HepG2 (cell line): Measurements from ENCODE around the gene LCA5. TPM values are rescaled to one million over a fixed set of nuclear protein-coding genes. Genes with fewer than 3 reads are reported as not detected.
A peak's percentile ranks its signal among the peaks of the same experiment; 100 is the strongest.

Experiments
- AHR ChIP-seq: IDR thresholded peaks from 2 replicates; pipeline ENCODE4 v1.6.1; 2018; ENCODE audit warnings: missing genetic modification reagents, missing compliant biosample characterization
- ATF1 ChIP-seq: IDR thresholded peaks from 2 replicates; pipeline ENCODE4 v1.6.1; 2016; ENCODE audit warnings: mild to moderate bottlenecking, control low read depth
- EED ChIP-seq: sonication (generic); formaldehyde crosslinking; IDR thresholded peaks from 2 replicates; pipeline ENCODE4 v1.5.0; 2020; ENCODE audit warnings: mild to moderate bottlenecking, missing genetic modification reagents
- FOXM1 ChIP-seq: sonication (generic); formaldehyde crosslinking; IDR thresholded peaks from 2 replicates; pipeline ENCODE4 v1.5.0; 2020; ENCODE audit warnings: missing genetic modification reagents
- HMGA1 ChIP-seq: sonication (generic); formaldehyde crosslinking; conservative IDR thresholded peaks from 2 replicates; pipeline ENCODE4 v1.4.0; 2020; ENCODE audit warnings: missing genetic modification reagents
- ISL2 ChIP-seq: sonication (generic); formaldehyde crosslinking; IDR thresholded peaks from 2 replicates; pipeline ENCODE4 v1.5.0; 2020; ENCODE audit warnings: missing genetic modification reagents
- KDM6A ChIP-seq: IDR thresholded peaks from 2 replicates; pipeline ENCODE4 v1.6.1; 2016; ENCODE audit warnings: low read depth
- MAZ ChIP-seq, 2 experiments: sonication (generic) in 1 of 2; formaldehyde crosslinking in 1 of 2; IDR thresholded peaks; 2 replicates each; pipeline versions ENCODE4 v1.5.0 to v1.6.1; 2012 to 2020; ENCODE audit warnings: low read depth in 2 of 2, mild to moderate bottlenecking in 2 of 2, borderline replicate concordance in 1 of 2, improper control_type of control experiment in 1 of 2, low read length in 1 of 2, missing genetic modification reagents in 1 of 2, moderate library complexity in 1 of 2
- MED8 ChIP-seq: sonication (generic); formaldehyde crosslinking; IDR thresholded peaks from 2 replicates; pipeline ENCODE4 v1.8.1; 2023; ENCODE audit warnings: mild to moderate bottlenecking, missing genetic modification reagents; ENCODE audit not compliant: insufficient replicate concordance
- NCOA5 ChIP-seq: sonication (generic); formaldehyde crosslinking; IDR thresholded peaks from 2 replicates; pipeline ENCODE4 v1.4.0; 2020; ENCODE audit warnings: missing genetic modification reagents
- NFE2L2 ChIP-seq: fragments of 150-350 bp; IDR thresholded peaks from 2 replicates; pipeline ENCODE4 v1.6.1; 2014; ENCODE audit warnings: low read length
- NFKBIZ ChIP-seq: IDR thresholded peaks from 2 replicates; pipeline ENCODE4 v1.6.1; 2018; ENCODE audit warnings: missing genetic modification reagents, missing compliant biosample characterization
- SNAPC5 ChIP-seq: sonication (generic); formaldehyde crosslinking; IDR thresholded peaks from 2 replicates; pipeline ENCODE4 v1.8.1; 2023; ENCODE audit warnings: mild to moderate bottlenecking, missing genetic modification reagents, borderline replicate concordance
- SPEN ChIP-seq: sonication (generic); formaldehyde crosslinking; IDR thresholded peaks from 2 replicates; pipeline ENCODE4 v1.5.1; 2020; ENCODE audit warnings: low read depth, mild to moderate bottlenecking, missing genetic modification reagents
- TAF1 ChIP-seq: sonication (generic); formaldehyde crosslinking; IDR thresholded peaks from 2 replicates; pipeline ENCODE4 v1.4.0; 2020; ENCODE audit warnings: missing genetic modification reagents
- ZBTB20 ChIP-seq: sonication (generic); formaldehyde crosslinking; IDR thresholded peaks from 2 replicates; pipeline ENCODE4 v1.8.1; 2023; ENCODE audit warnings: missing genetic modification reagents, low read depth, mild to moderate bottlenecking, borderline replicate concordance
- ZNF264 ChIP-seq: sonication (generic); formaldehyde crosslinking; IDR thresholded peaks from 2 replicates; pipeline ENCODE4 v1.4.0; 2020; ENCODE audit warnings: missing genetic modification reagents
- ZNF576 ChIP-seq: sonication (generic); formaldehyde crosslinking; IDR thresholded peaks from 2 replicates; pipeline ENCODE4 v1.4.0; 2020; ENCODE audit warnings: mild to moderate bottlenecking, missing genetic modification reagents
- ZSCAN5A ChIP-seq: sonication (generic); formaldehyde crosslinking; IDR thresholded peaks from 2 replicates; pipeline ENCODE4 v1.8.0; 2022; ENCODE audit warnings: mild to moderate bottlenecking, missing genetic modification reagents, borderline replicate concordance
- polyA plus RNA-seq, 8 experiments: library from polyadenylated mRNA; depleted of rRNA in 3 of 8; stranded (reverse) in 7 of 8; unstranded in 1 of 8; fragments of >200 nt; fragmentation: Illumina TruSeq in 4 of 8; extraction: Trizol in 4 of 8; gene quantifications; 2 replicates each; pipeline versions ENCODE4 v1.2.1 to v1.2.3, GENCODE V29; 2011 to 2016; ENCODE audit warnings: low read depth in 4 of 8, missing spikeins in 1 of 8, mixed read lengths in 1 of 8; ENCODE audit not compliant: insufficient read depth in 1 of 8
- total RNA-seq, 5 experiments: library from RNA; depleted of rRNA; stranded (reverse); fragments of >200 nt; fragmentation: Illumina TruSeq; extraction: Trizol; gene quantifications; 2 replicates each; pipeline ENCODE4 v1.2.3, GENCODE V29; 2016; ENCODE audit warnings: low read depth in 1 of 5
- TF ChIP-seq, protein P1 (sequence below): sonication (generic); formaldehyde crosslinking; IDR thresholded peaks from 2 replicates; pipeline ENCODE4 v1.4.0; 2020; ENCODE audit warnings: low read depth, mild to moderate bottlenecking, missing genetic modification reagents
- TF ChIP-seq, protein P2 (sequence below): sonication (generic); formaldehyde crosslinking; IDR thresholded peaks from 2 replicates; pipeline ENCODE4 v1.9.0; 2021; ENCODE audit warnings: missing genetic modification reagents, borderline replicate concordance
- TF ChIP-seq, protein P3 (sequence below): sonication (generic); formaldehyde crosslinking; conservative IDR thresholded peaks from 2 replicates; pipeline ENCODE4 v1.4.0; 2020; ENCODE audit warnings: mild to moderate bottlenecking, missing genetic modification reagents, moderate library complexity

LCA5 gene
- total and polyA plus RNA-seq, 2 of the 13 experiments (the other 11 are each of a cell fraction or from before 2014, with no cell fraction given): 0.84 to 4.6 TPM

- TF ChIP-seq ZBTB20 (CRISPR knock-in tag) (no peak), SPEN (CRISPR knock-in tag) (peak; percentile 50; the same call in 1 of the 2 replicates), KDM6A (CRISPR knock-in tag) (no peak), ISL2 (CRISPR knock-in tag) (no peak), ZNF576 (CRISPR knock-in tag) (no peak), NCOA5 (CRISPR knock-in tag) (no peak), NFE2L2 (no peak), AHR (CRISPR knock-in tag) (no peak), SNAPC5 (CRISPR knock-in tag) (no peak), MAZ (IDR thresholded peaks at IDR 0.05; ENCODE audit: borderline replicate concordance, low read depth, low read length) (peak; percentile 51; the same call in 1 of the 2 replicates), MAZ (CRISPR knock-in tag; IDR thresholded peaks at IDR 0.05; ENCODE audit: low read depth) (no peak; the same call in 1 of the 2 replicates), ATF1 (CRISPR knock-in tag) (peak; percentile 68; the same call in 1 of the 2 replicates), EED (CRISPR knock-in tag) (no peak), HMGA1 (CRISPR knock-in tag) (no peak), ZNF264 (CRISPR knock-in tag) (peak; percentile 22; the same call in 1 of the 2 replicates), MED8 (CRISPR knock-in tag) (no peak), ZSCAN5A (CRISPR knock-in tag) (no peak), FOXM1 (CRISPR knock-in tag) (no peak), NFKBIZ (CRISPR knock-in tag) (no peak), TAF1 (CRISPR knock-in tag) (peak; percentile 67)
- TF ChIP-seq, protein P1, sequence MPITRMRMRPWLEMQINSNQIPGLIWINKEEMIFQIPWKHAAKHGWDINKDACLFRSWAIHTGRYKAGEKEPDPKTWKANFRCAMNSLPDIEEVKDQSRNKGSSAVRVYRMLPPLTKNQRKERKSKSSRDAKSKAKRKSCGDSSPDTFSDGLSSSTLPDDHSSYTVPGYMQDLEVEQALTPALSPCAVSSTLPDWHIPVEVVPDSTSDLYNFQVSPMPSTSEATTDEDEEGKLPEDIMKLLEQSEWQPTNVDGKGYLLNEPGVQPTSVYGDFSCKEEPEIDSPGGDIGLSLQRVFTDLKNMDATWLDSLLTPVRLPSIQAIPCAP (CRISPR knock-in tag): no peak
- TF ChIP-seq, protein P2, sequence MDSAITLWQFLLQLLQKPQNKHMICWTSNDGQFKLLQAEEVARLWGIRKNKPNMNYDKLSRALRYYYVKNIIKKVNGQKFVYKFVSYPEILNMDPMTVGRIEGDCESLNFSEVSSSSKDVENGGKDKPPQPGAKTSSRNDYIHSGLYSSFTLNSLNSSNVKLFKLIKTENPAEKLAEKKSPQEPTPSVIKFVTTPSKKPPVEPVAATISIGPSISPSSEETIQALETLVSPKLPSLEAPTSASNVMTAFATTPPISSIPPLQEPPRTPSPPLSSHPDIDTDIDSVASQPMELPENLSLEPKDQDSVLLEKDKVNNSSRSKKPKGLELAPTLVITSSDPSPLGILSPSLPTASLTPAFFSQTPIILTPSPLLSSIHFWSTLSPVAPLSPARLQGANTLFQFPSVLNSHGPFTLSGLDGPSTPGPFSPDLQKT (CRISPR knock-in tag): no peak
- TF ChIP-seq, protein P3, sequence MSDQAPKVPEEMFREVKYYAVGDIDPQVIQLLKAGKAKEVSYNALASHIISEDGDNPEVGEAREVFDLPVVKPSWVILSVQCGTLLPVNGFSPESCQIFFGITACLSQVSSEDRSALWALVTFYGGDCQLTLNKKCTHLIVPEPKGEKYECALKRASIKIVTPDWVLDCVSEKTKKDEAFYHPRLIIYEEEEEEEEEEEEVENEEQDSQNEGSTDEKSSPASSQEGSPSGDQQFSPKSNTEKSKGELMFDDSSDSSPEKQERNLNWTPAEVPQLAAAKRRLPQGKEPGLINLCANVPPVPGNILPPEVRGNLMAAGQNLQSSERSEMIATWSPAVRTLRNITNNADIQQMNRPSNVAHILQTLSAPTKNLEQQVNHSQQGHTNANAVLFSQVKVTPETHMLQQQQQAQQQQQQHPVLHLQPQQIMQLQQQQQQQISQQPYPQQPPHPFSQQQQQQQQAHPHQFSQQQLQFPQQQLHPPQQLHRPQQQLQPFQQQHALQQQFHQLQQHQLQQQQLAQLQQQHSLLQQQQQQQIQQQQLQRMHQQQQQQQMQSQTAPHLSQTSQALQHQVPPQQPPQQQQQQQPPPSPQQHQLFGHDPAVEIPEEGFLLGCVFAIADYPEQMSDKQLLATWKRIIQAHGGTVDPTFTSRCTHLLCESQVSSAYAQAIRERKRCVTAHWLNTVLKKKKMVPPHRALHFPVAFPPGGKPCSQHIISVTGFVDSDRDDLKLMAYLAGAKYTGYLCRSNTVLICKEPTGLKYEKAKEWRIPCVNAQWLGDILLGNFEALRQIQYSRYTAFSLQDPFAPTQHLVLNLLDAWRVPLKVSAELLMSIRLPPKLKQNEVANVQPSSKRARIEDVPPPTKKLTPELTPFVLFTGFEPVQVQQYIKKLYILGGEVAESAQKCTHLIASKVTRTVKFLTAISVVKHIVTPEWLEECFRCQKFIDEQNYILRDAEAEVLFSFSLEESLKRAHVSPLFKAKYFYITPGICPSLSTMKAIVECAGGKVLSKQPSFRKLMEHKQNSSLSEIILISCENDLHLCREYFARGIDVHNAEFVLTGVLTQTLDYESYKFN (CRISPR knock-in tag): peak; percentile 34; the same call in 1 of the 2 replicates
Measured at GRCh38 chr6:79536954-79537747, at the start of gene LCA5 (continued).
